ENCODE results near the gene TMEM272. TPM values are rescaled to one million over a fixed set of nuclear protein-coding genes. Genes with fewer than 3 reads are reported as not detected.

TMEM272 gene
- total RNA-seq, 1 donor from 2014 or later, result 0.25 TPM

DNA sequence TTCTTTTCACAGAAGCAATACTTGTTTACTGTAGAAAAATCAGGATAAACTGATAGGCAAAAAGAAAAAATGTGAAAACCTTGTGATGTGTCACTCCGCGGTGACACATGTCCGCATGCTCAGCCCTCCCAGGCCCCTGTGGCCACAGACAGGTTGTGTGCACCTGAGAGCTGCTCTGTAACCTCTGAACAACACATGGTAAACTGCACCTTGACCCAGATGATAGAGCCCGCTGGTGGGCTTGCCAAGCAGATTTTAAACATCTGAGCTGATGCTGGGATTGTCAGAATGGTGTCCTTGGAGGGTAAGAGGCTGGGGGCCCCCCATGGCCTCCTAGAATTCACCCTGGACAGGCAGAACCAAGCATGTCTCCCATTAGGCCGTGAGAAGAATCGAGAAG lies 74.8 kb downstream of the TMEM272 start:
- Histone ChIP-seq H3K36me3 (peaks cover 0 to 8% of the 10 kb centered on the region in 2 donors), H3K4me3 (no peak overlapping the region), H3K4me1 (peaks cover 27% of the 10 kb centered on the region), H3K27me3 (no peaks in the 10 kb centered on the region), H3K9me3 (no peaks in the 10 kb centered on the region), H3K27ac (peak overlapping the region; percentile 92)
- peak in 1 of 2 donors; percentile 88 for DNase-seq (ENCODE audit: extremely low spot score in 2 of 2)
- intact Hi-C loops (cut with DNase I), result no loop called here
- no peak for TF ChIP-seq POLR2A (IDR thresholded peaks at IDR 0.05)
- TF ChIP-seq, protein P1, sequence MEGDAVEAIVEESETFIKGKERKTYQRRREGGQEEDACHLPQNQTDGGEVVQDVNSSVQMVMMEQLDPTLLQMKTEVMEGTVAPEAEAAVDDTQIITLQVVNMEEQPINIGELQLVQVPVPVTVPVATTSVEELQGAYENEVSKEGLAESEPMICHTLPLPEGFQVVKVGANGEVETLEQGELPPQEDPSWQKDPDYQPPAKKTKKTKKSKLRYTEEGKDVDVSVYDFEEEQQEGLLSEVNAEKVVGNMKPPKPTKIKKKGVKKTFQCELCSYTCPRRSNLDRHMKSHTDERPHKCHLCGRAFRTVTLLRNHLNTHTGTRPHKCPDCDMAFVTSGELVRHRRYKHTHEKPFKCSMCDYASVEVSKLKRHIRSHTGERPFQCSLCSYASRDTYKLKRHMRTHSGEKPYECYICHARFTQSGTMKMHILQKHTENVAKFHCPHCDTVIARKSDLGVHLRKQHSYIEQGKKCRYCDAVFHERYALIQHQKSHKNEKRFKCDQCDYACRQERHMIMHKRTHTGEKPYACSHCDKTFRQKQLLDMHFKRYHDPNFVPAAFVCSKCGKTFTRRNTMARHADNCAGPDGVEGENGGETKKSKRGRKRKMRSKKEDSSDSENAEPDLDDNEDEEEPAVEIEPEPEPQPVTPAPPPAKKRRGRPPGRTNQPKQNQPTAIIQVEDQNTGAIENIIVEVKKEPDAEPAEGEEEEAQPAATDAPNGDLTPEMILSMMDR (IDR thresholded peaks at IDR 0.05), result no peak
- TF ChIP-seq POLR2AphosphoS5 (IDR thresholded peaks at IDR 0.05; ENCODE audit: insufficient read depth in 1 of 2, low read depth in 1 of 2), result no peak

DNA sequence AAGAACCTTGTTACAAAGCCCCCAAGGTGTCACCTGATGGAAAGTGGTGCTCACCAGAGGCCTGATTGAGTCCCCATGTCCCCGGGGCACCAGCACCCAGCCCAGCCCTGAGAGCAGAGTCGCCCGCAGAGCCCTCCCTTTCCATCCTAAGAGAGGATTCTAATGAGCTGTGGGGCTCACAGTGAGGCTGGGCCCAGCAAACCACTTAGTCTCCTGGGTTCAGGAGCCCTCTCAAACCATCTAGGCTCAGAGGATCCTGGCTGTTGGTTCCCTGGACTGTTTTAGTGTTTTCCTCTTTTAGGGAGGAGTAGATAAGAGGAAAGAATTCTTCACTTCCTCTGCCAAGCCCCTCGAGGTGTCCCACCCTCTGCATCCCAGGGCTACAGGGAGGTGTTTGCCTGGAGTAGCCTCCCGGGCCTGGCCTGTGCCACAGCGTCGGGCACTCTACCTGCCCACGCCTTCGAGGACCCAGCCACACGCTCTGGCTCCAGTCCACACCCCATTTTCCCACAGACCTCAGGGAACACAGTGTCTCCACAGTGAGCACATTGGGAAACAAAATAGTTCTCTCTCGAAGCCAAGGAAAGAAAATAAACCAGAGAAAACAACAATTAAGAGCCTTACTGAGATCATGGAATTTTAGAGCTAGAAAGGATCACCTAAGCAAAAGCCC lies 75.4 kb downstream of the TMEM272 start:
- H3K4me3 ChIP-seq, result no peak overlapping the region
- peak in 1 of 2 donors; percentile 89 for DNase-seq (ENCODE audit: extremely low spot score in 2 of 2)
- intact Hi-C loops (cut with DNase I), result no loop called here
- peaks cover 0 to 8% of the 10 kb centered on the region in 2 donors for H3K36me3 ChIP-seq
- H3K27ac ChIP-seq, result peak overlapping the region; percentile 92
- no peaks in the 10 kb centered on the region for H3K27me3 ChIP-seq
- no peaks in the 10 kb centered on the region for H3K9me3 ChIP-seq
- H3K4me1 ChIP-seq, result peaks cover 33% of the 10 kb centered on the region
- TF ChIP-seq, protein P1 (IDR thresholded peaks at IDR 0.05), result no peak
- peak; percentile 86 to 91 for TF ChIP-seq POLR2AphosphoS5 (IDR thresholded peaks at IDR 0.05; ENCODE audit: insufficient read depth in 1 of 2, low read depth in 1 of 2)
- TF ChIP-seq POLR2A (IDR thresholded peaks at IDR 0.05), result no peak

- intact Hi-C loops (cut with DNase I), result no loop called here
- Histone ChIP-seq H3K9me3 (no peaks in the 10 kb centered on the region), H3K27ac (peak overlapping the region; percentile 92), H3K27me3 (no peaks in the 10 kb centered on the region), H3K36me3 (peaks cover 0 to 8% of the 10 kb centered on the region in 2 donors), H3K4me3 (no peak overlapping the region), H3K4me1 (peaks cover 38% of the 10 kb centered on the region)
- TF ChIP-seq, protein P1 (IDR thresholded peaks at IDR 0.05), result no peak
- no peak for TF ChIP-seq POLR2AphosphoS5 (IDR thresholded peaks at IDR 0.05; ENCODE audit: insufficient read depth in 1 of 2, low read depth in 1 of 2)
- no peak for TF ChIP-seq POLR2A (IDR thresholded peaks at IDR 0.05)
- no peak for DNase-seq (ENCODE audit: extremely low spot score in 2 of 2)
Measured at GRCh38 chr13:51768976-51769375, 76.0 kb downstream of the TMEM272 start.

GRCh38 chr13:51768378-51768921 lies 76.5 kb downstream of the TMEM272 start:
- Histone ChIP-seq H3K36me3 (peaks cover 0 to 8% of the 10 kb centered on the region in 2 donors), H3K4me1 (peaks cover 40% of the 10 kb centered on the region)

More at GRCh38 chr13:51768378-51768921, 76.5 kb downstream of the TMEM272 start:
- peak overlapping the region; percentile 92 for H3K27ac ChIP-seq
- no peak for DNase-seq (ENCODE audit: extremely low spot score in 2 of 2)
- no peak overlapping the region for H3K4me3 ChIP-seq
- no peaks in the 10 kb centered on the region for H3K9me3 ChIP-seq
- intact Hi-C loops (cut with DNase I), result no loop called here
- H3K27me3 ChIP-seq, result no peaks in the 10 kb centered on the region
- no peak for TF ChIP-seq POLR2A (IDR thresholded peaks at IDR 0.05)
- no peak for TF ChIP-seq POLR2AphosphoS5 (IDR thresholded peaks at IDR 0.05; ENCODE audit: insufficient read depth in 1 of 2, low read depth in 1 of 2)
- TF ChIP-seq, protein P1 (IDR thresholded peaks at IDR 0.05), result no peak

Data from vagina (tissue), 2 donors.